Posterior vena cava (tissue), 2 donors: ENCODE results near the gene UBE2I. TPM values are rescaled to one million over a fixed set of nuclear protein-coding genes. Genes with fewer than 3 reads are reported as not detected.

Source experiments
- DNase-seq: peaks from one replicate; pipeline ENCODE4 v3.0.0-alpha.2; 2020; ENCODE audit warnings: low spot score
- intact Hi-C, 2 donors: fragments of 100-400 bp; cut with DNase I; formaldehyde crosslinking; loops; one replicate each; pipeline versions ENCODE4 v1.14.1 to v1.14.2; 2022 to 2023
- total RNA-seq, 2 donors: library from RNA; stranded (reverse); fragmentation: NEBNext Ultra II Directional; extraction: Animal tissue kit (Norgen Biotek cat#: 25700); gene quantifications; one replicate each; pipeline ENCODE4 v1.2.1, GENCODE V29; 2021
- donor health status: DM: yes; HTN: yes; CAD: no.
- donor health status: DM: yes; HTN: yes; CAD: no.

UBE2I gene
- total RNA-seq, 2 donors from 2014 or later, result 68.0 to 68.4 TPM

DNA sequence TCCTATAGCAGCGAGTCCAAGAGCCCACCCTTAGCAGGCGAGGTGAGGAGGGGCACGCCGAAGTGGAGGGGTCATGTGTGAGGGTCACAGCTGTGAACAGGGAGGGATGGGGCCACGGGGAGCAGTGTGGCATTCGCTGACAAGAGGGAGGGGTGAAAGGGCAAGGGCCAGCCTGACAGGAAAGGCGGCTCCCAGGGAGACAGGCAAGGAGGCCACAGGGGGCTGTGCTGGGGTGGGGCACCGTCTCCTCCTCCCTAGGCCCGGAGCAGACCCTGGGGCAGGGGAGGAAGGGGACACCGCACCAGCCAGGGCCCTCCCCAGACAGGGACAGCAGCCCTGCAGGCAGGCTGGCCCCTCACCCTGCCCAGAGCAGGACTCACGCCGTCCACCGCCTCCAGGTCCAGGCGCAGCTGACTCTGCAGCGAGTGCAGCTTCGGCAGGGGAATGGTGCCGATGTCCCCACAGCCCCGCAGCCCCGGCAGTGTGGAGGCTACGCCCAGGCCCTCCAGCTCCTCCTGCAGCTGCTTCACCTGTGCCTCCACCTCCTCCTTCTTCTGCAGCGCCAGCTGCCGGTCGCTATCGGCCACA is 57.4 kb downstream of the UBE2I start:
- intact Hi-C loops, result loop anchor here in 1 of 2 donors (10.0 kb wide), 1 partner anchor 48 kb away; the partner anchor contains the start of gene UNKL
- peak; percentile 75 for DNase-seq

GRCh38 chr16:1367486-1368174 is 58.2 kb downstream of the UBE2I start:
- intact Hi-C loops, result loop anchor here in 1 of 2 donors (10.0 kb wide), 1 partner anchor 47 kb away; the partner anchor contains the start of gene UNKL
- no peak for DNase-seq

- intact Hi-C loops, result no loop called here
These were observed 61.9 kb downstream of the UBE2I start for GRCh38 chr16:1371054-1371978.

GRCh38 chr16:1372292-1372950 is 63.0 kb downstream of the UBE2I start:
- intact Hi-C loops, result no loop called here
- no peak for DNase-seq

More at GRCh38 chr16:1371054-1371978, 61.9 kb downstream of the UBE2I start:
- DNase-seq, result no peak

DNA sequence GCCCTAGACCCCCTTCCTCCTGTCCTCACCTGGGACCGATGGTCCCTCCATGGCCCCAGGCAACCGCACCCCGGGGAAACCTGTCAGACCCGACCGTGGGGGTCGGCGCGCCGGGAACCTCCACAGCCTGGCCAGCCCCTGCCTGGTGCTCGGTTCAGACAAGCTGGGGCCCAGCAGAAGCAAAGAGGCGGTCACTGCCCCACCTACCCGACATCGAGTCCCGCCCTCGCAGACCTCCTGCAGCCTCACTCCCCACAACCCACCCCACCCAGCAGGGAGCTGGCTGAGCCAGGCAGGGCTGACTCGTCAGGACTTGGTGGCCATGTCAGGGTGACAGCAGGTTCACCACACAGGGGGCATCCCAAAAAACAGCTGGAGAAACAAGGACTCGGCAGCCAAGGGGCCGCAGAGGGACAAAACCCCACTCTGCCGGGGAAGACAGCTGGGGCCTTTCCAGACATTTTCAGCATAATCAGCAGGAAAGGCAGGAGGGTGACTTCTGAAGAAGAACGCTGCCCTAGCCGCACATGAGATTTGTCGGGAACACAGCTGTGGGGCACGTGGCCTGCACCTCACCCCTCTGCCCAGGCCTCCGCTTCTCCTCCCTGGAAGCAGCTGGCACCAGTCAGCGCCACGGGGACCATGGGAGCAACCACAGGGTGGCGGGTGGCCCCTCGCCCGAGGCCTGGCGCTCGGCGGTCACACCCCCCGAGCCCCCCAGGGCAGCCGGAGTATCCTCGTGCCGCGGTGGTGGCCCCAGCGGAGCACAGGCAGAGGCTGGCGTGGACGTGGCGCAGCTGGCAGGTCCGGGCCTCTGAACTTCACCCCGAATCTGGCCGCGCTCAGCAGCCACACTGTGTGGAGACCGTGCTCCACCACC is 65.2 kb downstream of the UBE2I start:
- intact Hi-C loops, result no loop called here
- DNase-seq, result no peak

- no peak for DNase-seq
- intact Hi-C loops, result no loop called here
These were observed 65.8 kb downstream of the UBE2I start for GRCh38 chr16:1375298-1375640.

GRCh38 chr16:1375741-1376410 is 66.4 kb downstream of the UBE2I start:
- intact Hi-C loops, result no loop called here
- DNase-seq, result no peak

Other genes with a start within 250 kb of the UBE2I start
- gene SSTR5, start 236.9 kb upstream of the UBE2I start, total RNA-seq, result not detected
- not detected for gene C1QTNF8, start 213.4 kb upstream of the UBE2I start, total RNA-seq
- 10 to 100 TPM; 67.3 to 79.2 TPM for gene CACNA1H, start 156.5 kb upstream of the UBE2I start, total RNA-seq
- 1 to 10 TPM in 1 of 2 donors, under 1 TPM in 1; 0.52 to 1.3 TPM for gene TPSG1, start 84.4 kb upstream of the UBE2I start, total RNA-seq
- 10 to 100 TPM; 24.3 to 58.7 TPM for gene TPSB2, start 79.5 kb upstream of the UBE2I start, total RNA-seq
- gene TPSAB1, start 68.9 kb upstream of the UBE2I start, total RNA-seq, result 10 to 100 TPM; 12.2 to 48.3 TPM
- gene TPSD1, start 53.6 kb upstream of the UBE2I start, total RNA-seq, result 1 to 10 TPM in 1 of 2 donors, under 1 TPM in 1; 0.57 to 4.1 TPM
- gene BAIAP3, start 24.0 kb downstream of the UBE2I start, total RNA-seq, result under 1 TPM; 0.24 to 0.56 TPM
- 10 to 100 TPM; 40.4 to 40.7 TPM for gene TSR3, start 42.2 kb downstream of the UBE2I start, total RNA-seq
- 10 to 100 TPM; 48.4 to 55.6 TPM for gene GNPTG, start 42.3 kb downstream of the UBE2I start, total RNA-seq
- gene UNKL, start 105.1 kb downstream of the UBE2I start, total RNA-seq, result 10 to 100 TPM in 1 of 2 donors, 1 to 10 TPM in 1; 9.9 to 11.3 TPM
- 1 to 10 TPM; 8.9 to 9.9 TPM for gene UQCC4, start 111.1 kb downstream of the UBE2I start, total RNA-seq
- not detected for gene PERCC1, start 121.4 kb downstream of the UBE2I start, total RNA-seq
- under 1 TPM; 0.42 to 0.76 TPM for gene CCDC154, start 134.9 kb downstream of the UBE2I start, total RNA-seq
- 10 to 100 TPM; 35.8 to 52.6 TPM for gene CLCN7, start 165.4 kb downstream of the UBE2I start, total RNA-seq
- gene PTX4, start 179.3 kb downstream of the UBE2I start, total RNA-seq, result under 1 TPM in 1 of 2 donors, not detected in 1; 0.14 TPM
- gene TELO2, start 183.7 kb downstream of the UBE2I start, total RNA-seq, result 10 to 100 TPM; 20.8 to 21.4 TPM
- 10 to 100 TPM; 23.7 to 36.5 TPM for gene TMEM204, start 224.0 kb downstream of the UBE2I start, total RNA-seq